Gastrocnemius medialis (tissue), 4 donors: ENCODE results near the gene WDR64. TPM values are rescaled to one million over a fixed set of nuclear protein-coding genes. Genes with fewer than 3 reads are reported as not detected.

Experiments
- ATAC-seq, 2 donors: fragments of 150-250 bp; one replicate each; pipeline ENCODE4 v1.9.1; 2016
- DNase-seq, 2 donors: peaks; one replicate each; pipeline ENCODE4 v3.0.0-alpha.2; 2019
- H3K27ac ChIP-seq, 4 donors: fragments of 200-600 bp; sonication (generic); 1 replicate in 1 of 4; 2 replicates in 3 of 4; pipeline ENCODE4 v1.5.1; 2016 to 2018; ENCODE audit warnings: mild to moderate bottlenecking in 2 of 4, moderate library complexity in 1 of 4
- H3K27me3 ChIP-seq, 3 donors: fragments of 200-600 bp; sonication (generic) in 2 of 3; 1 replicate in 1 of 3; 2 replicates in 2 of 3; pipeline versions ENCODE4 v1.5.1 to v1.6.0; 2016 to 2019; ENCODE audit warnings: mild to moderate bottlenecking in 1 of 3, moderate library complexity in 1 of 3
- H3K36me3 ChIP-seq, 2 donors: fragments of 200-600 bp; sonication (generic) in 1 of 2; one replicate each; pipeline ENCODE4 v1.5.1; 2017 to 2018
- H3K4me1 ChIP-seq, 2 donors: fragments of 200-600 bp; sonication (generic) in 1 of 2; one replicate each; pipeline ENCODE4 v1.5.1; 2016 to 2017; ENCODE audit warnings: mild to moderate bottlenecking in 2 of 2
- H3K4me3 ChIP-seq, 4 donors: fragments of 200-600 bp; sonication (generic) in 3 of 4; 1 replicate in 1 of 4; 2 replicates in 3 of 4; pipeline ENCODE4 v1.5.1; 2016 to 2019; ENCODE audit warnings: mild to moderate bottlenecking in 2 of 4
- H3K9me3 ChIP-seq, 3 donors: fragments of 200-600 bp; sonication (generic) in 2 of 3; 1 replicate in 1 of 3; 2 replicates in 2 of 3; pipeline ENCODE4 v1.5.1; 2016 to 2019
- POLR2A ChIP-seq, 2 donors: fragments of 450-650 bp; IDR thresholded peaks; one replicate each; pipeline ENCODE4 v1.6.1; 2017; ENCODE audit warnings: antibody characterized with exemption in 2 of 2, mild to moderate bottlenecking in 2 of 2, moderate library complexity in 2 of 2
- in situ Hi-C, 4 donors: fragments of 200-750 bp; cut with MboI; loops; one replicate each; pipeline versions ENCODE4 v1.15.0 to v1.8.0; 2017; ENCODE audit warnings: low sequenced_read_pairs in 4 of 4
- intact Hi-C: fragments of 100-400 bp; cut with DNase I; formaldehyde crosslinking; loops from one replicate; pipeline ENCODE4 v1.15.1; 2023; ENCODE audit warnings: low total_unique reads
- total RNA-seq, 4 donors: library from RNA; depleted of rRNA; stranded (reverse); fragments of >200 nt; gene quantifications; one replicate each; pipeline versions ENCODE4 v1.1.0 to v1.2.3, GENCODE V29; 2016
- TF ChIP-seq, protein P1 (sequence below), 5 experiments: fragments of 450-650 bp in 3 of 5; fragments of 200-600 bp in 2 of 5; sonication (generic) in 2 of 5; IDR thresholded peaks in 4 of 5; conservative IDR thresholded peaks in 1 of 5; 1 replicate in 4 of 5; 2 replicates in 1 of 5; pipeline ENCODE4 v1.5.1; 2016 to 2019; ENCODE audit warnings: antibody characterized with exemption in 5 of 5, mild to moderate bottlenecking in 3 of 5, moderate library complexity in 3 of 5

The WDR64 gene
- total RNA-seq, 4 donors from 2014 or later = 0.22 TPM; not detected in 3

DNA sequence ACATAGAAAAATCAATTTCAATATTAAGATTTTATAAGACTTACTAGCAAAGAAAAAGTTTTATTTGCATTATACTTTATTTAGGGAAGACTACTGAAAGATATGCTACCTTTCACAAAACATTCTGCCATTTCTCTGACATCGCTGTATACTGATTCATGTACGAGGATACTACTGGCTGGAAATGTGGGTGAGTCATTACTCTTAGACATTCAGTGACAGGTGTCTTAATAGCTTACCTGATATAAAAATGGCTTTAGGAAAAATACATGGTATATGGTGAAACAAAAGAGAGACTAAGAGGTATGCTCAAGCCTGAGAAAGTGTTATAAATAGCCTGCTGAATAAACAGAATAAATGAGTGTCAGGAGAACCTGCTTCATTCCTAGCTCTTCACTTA, 122.9 kb downstream of the WDR64 start:
- Histone ChIP-seq H3K27me3 (no peaks in the 10 kb centered on the region), H3K27ac (no peak overlapping the region), H3K36me3 (no peaks in the 10 kb centered on the region), H3K9me3 (no peaks in the 10 kb centered on the region), H3K4me1 (no peaks in the 10 kb centered on the region), H3K4me3 (no peak overlapping the region)
- intact Hi-C loops (no loop called here), in situ Hi-C loops (no loop called here)
- no peak for TF ChIP-seq POLR2A (IDR thresholded peaks at IDR 0.05)
- TF ChIP-seq, protein P1, sequence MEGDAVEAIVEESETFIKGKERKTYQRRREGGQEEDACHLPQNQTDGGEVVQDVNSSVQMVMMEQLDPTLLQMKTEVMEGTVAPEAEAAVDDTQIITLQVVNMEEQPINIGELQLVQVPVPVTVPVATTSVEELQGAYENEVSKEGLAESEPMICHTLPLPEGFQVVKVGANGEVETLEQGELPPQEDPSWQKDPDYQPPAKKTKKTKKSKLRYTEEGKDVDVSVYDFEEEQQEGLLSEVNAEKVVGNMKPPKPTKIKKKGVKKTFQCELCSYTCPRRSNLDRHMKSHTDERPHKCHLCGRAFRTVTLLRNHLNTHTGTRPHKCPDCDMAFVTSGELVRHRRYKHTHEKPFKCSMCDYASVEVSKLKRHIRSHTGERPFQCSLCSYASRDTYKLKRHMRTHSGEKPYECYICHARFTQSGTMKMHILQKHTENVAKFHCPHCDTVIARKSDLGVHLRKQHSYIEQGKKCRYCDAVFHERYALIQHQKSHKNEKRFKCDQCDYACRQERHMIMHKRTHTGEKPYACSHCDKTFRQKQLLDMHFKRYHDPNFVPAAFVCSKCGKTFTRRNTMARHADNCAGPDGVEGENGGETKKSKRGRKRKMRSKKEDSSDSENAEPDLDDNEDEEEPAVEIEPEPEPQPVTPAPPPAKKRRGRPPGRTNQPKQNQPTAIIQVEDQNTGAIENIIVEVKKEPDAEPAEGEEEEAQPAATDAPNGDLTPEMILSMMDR (IDR thresholded peaks at IDR 0.05 in 4 of 5, conservative IDR thresholded peaks at IDR 0.05 in 1 of 5) = no peak
- ATAC-seq (no peak), DNase-seq (no peak)

GRCh38 chr1:241776911-241777310, 124.8 kb downstream of the WDR64 start:
- H3K9me3 ChIP-seq = no peaks in the 10 kb centered on the region
- no peaks in the 10 kb centered on the region for H3K27me3 ChIP-seq
- DNase-seq (no peak), ATAC-seq (no peak)
- no peak overlapping the region for H3K4me3 ChIP-seq
- no peaks in the 10 kb centered on the region for H3K36me3 ChIP-seq
- no peaks in the 10 kb centered on the region for H3K4me1 ChIP-seq
- intact Hi-C loops = no loop called here
- no peak overlapping the region for H3K27ac ChIP-seq
- in situ Hi-C loops = no loop called here
- TF ChIP-seq POLR2A (IDR thresholded peaks at IDR 0.05) = no peak
- TF ChIP-seq, protein P1 (IDR thresholded peaks at IDR 0.05 in 4 of 5, conservative IDR thresholded peaks at IDR 0.05 in 1 of 5) = no peak

DNA sequence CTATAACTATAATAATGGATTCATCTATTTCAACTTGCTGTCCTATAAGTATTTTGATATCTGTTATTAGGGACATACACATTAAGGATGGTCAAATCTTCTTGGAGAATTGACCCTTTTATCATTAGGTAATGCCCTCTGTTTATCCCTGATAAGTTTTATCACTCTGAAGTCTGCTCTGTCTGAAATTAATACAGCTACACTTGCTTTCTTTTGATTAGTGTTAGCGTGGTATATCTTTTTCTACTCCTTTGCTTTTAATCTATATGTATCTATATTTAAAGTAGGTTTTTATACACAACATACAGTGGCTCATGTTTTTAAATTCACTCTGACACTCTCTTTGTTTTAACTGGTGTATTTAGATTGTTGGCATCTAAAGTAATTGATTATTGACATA, 126.0 kb downstream of the WDR64 start:
- intact Hi-C loops = no loop called here
- TF ChIP-seq POLR2A (IDR thresholded peaks at IDR 0.05) = no peak
- TF ChIP-seq, protein P1 (IDR thresholded peaks at IDR 0.05 in 4 of 5, conservative IDR thresholded peaks at IDR 0.05 in 1 of 5) = no peak
- in situ Hi-C loops = no loop called here
- DNase-seq = no peak
- Histone ChIP-seq H3K36me3 (no peaks in the 10 kb centered on the region), H3K4me1 (no peaks in the 10 kb centered on the region), H3K27ac (no peak overlapping the region), H3K4me3 (no peak overlapping the region), H3K9me3 (no peaks in the 10 kb centered on the region), H3K27me3 (no peaks in the 10 kb centered on the region)
- ATAC-seq = no peak

GRCh38 chr1:241779897-241780296, 127.8 kb downstream of the WDR64 start:
- intact Hi-C loops = no loop called here
- Histone ChIP-seq H3K36me3 (no peaks in the 10 kb centered on the region), H3K27ac (no peak overlapping the region), H3K4me3 (no peak overlapping the region), H3K9me3 (no peaks in the 10 kb centered on the region), H3K27me3 (no peaks in the 10 kb centered on the region), H3K4me1 (no peaks in the 10 kb centered on the region)
- in situ Hi-C loops = no loop called here
- TF ChIP-seq POLR2A (IDR thresholded peaks at IDR 0.05) = no peak
- TF ChIP-seq, protein P1 (IDR thresholded peaks at IDR 0.05 in 4 of 5, conservative IDR thresholded peaks at IDR 0.05 in 1 of 5) = no peak
- DNase-seq (no peak), ATAC-seq (no peak)

DNA sequence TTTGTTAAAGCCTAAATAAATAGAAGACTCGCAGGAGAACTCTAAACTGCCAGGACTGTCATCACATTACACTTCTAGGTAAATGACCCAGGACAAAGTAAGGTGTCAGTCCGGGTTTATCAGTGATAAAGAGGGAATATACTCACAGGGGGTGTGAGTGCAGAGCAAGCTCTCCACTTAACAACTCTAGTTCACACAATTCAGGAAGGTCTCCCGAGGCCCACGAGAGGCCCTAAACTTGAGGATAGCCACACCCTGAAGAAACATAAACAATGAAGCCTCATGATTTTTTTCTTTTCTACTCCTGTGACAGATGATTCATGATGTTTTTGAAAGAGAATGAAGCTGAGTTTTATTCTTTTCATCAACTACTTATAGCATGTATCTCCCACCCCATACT, 130.3 kb downstream of the WDR64 start:
- intact Hi-C loops = no loop called here
- ATAC-seq = no peak
- DNase-seq = no peak
- Histone ChIP-seq H3K9me3 (no peaks in the 10 kb centered on the region), H3K27me3 (no peaks in the 10 kb centered on the region), H3K4me3 (no peak overlapping the region), H3K27ac (no peak overlapping the region), H3K36me3 (no peaks in the 10 kb centered on the region), H3K4me1 (no peaks in the 10 kb centered on the region)
- TF ChIP-seq, protein P1 (IDR thresholded peaks at IDR 0.05 in 4 of 5, conservative IDR thresholded peaks at IDR 0.05 in 1 of 5) = no peak
- in situ Hi-C loops = no loop called here
